SK-N-SH (cell line): ENCODE results near the gene SH3D19.

Source experiments
- CTCF ChIP-seq: fragments of 200-600 bp; sonication (generic); IDR thresholded peaks from 2 replicates; pipeline ENCODE4 v1.6.1; 2017; ENCODE audit warnings: antibody characterized with exemption, mild to moderate bottlenecking, moderate library complexity
- EP300 ChIP-seq, 2 experiments: IDR thresholded peaks; 2 replicates each; pipeline versions ENCODE4 v1.4.0 to v1.6.1; 2012; ENCODE audit warnings: borderline replicate concordance in 1 of 2, low read depth in 1 of 2, low read length in 1 of 2
- MAX ChIP-seq: IDR thresholded peaks from 2 replicates; pipeline ENCODE4 v1.4.0; 2012; ENCODE audit warnings: low read depth
- NFIC ChIP-seq: IDR thresholded peaks from 2 replicates; pipeline ENCODE4 v1.4.0; 2012; ENCODE audit warnings: borderline replicate concordance
- POLR2AphosphoS5 ChIP-seq: IDR thresholded peaks from 2 replicates; pipeline ENCODE4 v1.6.1; 2012; ENCODE audit warnings: low read depth, low read length
- RAD21 ChIP-seq: IDR thresholded peaks from 2 replicates; pipeline ENCODE4 v1.6.1; 2012; ENCODE audit warnings: mild to moderate bottlenecking, low read length
- RFX5 ChIP-seq: IDR thresholded peaks from 2 replicates; pipeline ENCODE4 v1.6.1; 2012; ENCODE audit warnings: mild to moderate bottlenecking, improper control_type of control experiment, low read length
- TAF1 ChIP-seq: IDR thresholded peaks from 2 replicates; pipeline ENCODE4 v1.6.1; 2012; ENCODE audit warnings: low read depth, mild to moderate bottlenecking, low read length, moderate library complexity, borderline replicate concordance
- USF2 ChIP-seq: fragments of 150-350 bp; IDR thresholded peaks from 2 replicates; pipeline ENCODE4 v1.6.1; 2017; ENCODE audit warnings: antibody characterized with exemption, low read length, low read depth, borderline replicate concordance

GRCh38 chr4:151294833-151295496, 30.4 kb downstream of the SH3D19 start:
- TF ChIP-seq CTCF: no peak
- no peak for TF ChIP-seq NFIC
- TF ChIP-seq POLR2AphosphoS5: no peak
- TF ChIP-seq MAX: no peak
- TF ChIP-seq TAF1: no peak
- no peak for TF ChIP-seq USF2
- no peak for TF ChIP-seq EP300 (IDR thresholded peaks at IDR 0.05; ENCODE audit: borderline replicate concordance in 1 of 2, low read depth in 1 of 2, low read length in 1 of 2)
- TF ChIP-seq RFX5: no peak
- TF ChIP-seq RAD21: no peak
